Endodermal cell (in vitro differentiated cells): ENCODE measurements around the gene PDYN. TPM values are rescaled to one million over a fixed set of nuclear protein-coding genes. Genes with fewer than 3 reads are reported as not detected.

Experiments
- DNase-seq: peaks from one replicate; pipeline ENCODE4 v3.0.0-alpha.2; 2017
- H3K27ac ChIP-seq: 2 replicates; pipeline ENCODE4 v1.5.1; 2013; ENCODE audit warnings: mild to moderate bottlenecking, low read depth, low read length, moderate library complexity
- H3K27me3 ChIP-seq: 2 replicates; pipeline ENCODE4 v1.6.1; 2013; ENCODE audit warnings: mild to moderate bottlenecking, low read length, moderate library complexity; ENCODE audit not compliant: insufficient read depth, control insufficient read depth, poor library complexity, severe bottlenecking
- H3K36me3 ChIP-seq: 2 replicates; pipeline ENCODE4 v1.7.0; 2013; ENCODE audit warnings: mild to moderate bottlenecking, low read length, moderate library complexity; ENCODE audit not compliant: control insufficient read depth, insufficient read depth
- H3K4me1 ChIP-seq: one replicate; pipeline ENCODE4 v1.7.0; 2013; ENCODE audit warnings: low read length; ENCODE audit not compliant: control insufficient read depth, insufficient read depth
- H3K4me3 ChIP-seq: 2 replicates; pipeline ENCODE4 v1.5.1; 2013; ENCODE audit warnings: mild to moderate bottlenecking, low read length, moderate library complexity
- H3K9ac ChIP-seq: 2 replicates; pipeline ENCODE4 v1.6.1; 2013; ENCODE audit warnings: mild to moderate bottlenecking, low read length, moderate library complexity; ENCODE audit not compliant: poor library complexity, severe bottlenecking; ENCODE audit errors: extremely low read depth
- H3K9me3 ChIP-seq: 2 replicates; pipeline ENCODE4 v1.6.1; 2013; ENCODE audit warnings: mild to moderate bottlenecking, low read length, moderate library complexity; ENCODE audit not compliant: control insufficient read depth
- H3K27ac Mint-ChIP-seq: 2 replicates; pipeline ENCODE4 v1.8.0; 2020; ENCODE audit warnings: mixed read lengths
- H3K27me3 Mint-ChIP-seq: 2 replicates; pipeline ENCODE4 v1.8.0; 2021; ENCODE audit warnings: mild to moderate bottlenecking, mixed read lengths; ENCODE audit not compliant: insufficient read depth
- H3K36me3 Mint-ChIP-seq: 2 replicates; pipeline ENCODE4 v1.8.0; 2020; ENCODE audit warnings: low read depth, mixed read lengths
- H3K4me1 Mint-ChIP-seq: 2 replicates; pipeline ENCODE4 v1.8.0; 2020; ENCODE audit warnings: mixed read lengths
- H3K4me3 Mint-ChIP-seq: 2 replicates; pipeline ENCODE4 v1.8.0; 2020; ENCODE audit warnings: mild to moderate bottlenecking, moderate library complexity, mixed read lengths
- H3K9me3 Mint-ChIP-seq: 2 replicates; pipeline ENCODE4 v1.8.0; 2020; ENCODE audit warnings: mild to moderate bottlenecking, mixed read lengths
- CTCF ChIP-seq: fragments of 200-600 bp; sonication (generic); conservative IDR thresholded peaks from 2 replicates; pipeline ENCODE4 v1.5.0; 2021; ENCODE audit warnings: antibody characterized with exemption, mild to moderate bottlenecking
- WGBS, 2 experiments: methylation state at CpG; one replicate each; pipeline versions ENCODE4 v1.1.5 to v1.1.7; 2013; ENCODE audit warnings: missing lambda C conversion rate in 2 of 2, mixed read lengths in 1 of 2; ENCODE audit not compliant: insufficient coverage in 1 of 2, insufficient read length in 1 of 2; 5-methylcytosine and 5-hydroxymethylcytosine counted together
- total RNA-seq, 2 donors: library from RNA; stranded (reverse); fragmentation: NEBNext Ultra II Directional in 1 of 2; extraction: Animal tissue kit (Norgen Biotek cat#: 25700) in 1 of 2; gene quantifications; 2 replicates in 1 of 2; 3 replicates in 1 of 2; pipeline ENCODE4 v1.2.1, GENCODE V29; 2021

Gene PDYN
- total RNA-seq, 2 donors from 2014 or later: 0.51 to 0.71 TPM

- Histone ChIP-seq H3K9me3 (no peaks in the 10 kb centered on the region), H3K9ac (no peak overlapping the region), H3K27me3 (no peaks in the 10 kb centered on the region), H3K4me3 (no peak overlapping the region), H3K27ac (no peak overlapping the region), H3K4me1 (no peaks in the 10 kb centered on the region), H3K36me3 (no peaks in the 10 kb centered on the region)
- no peak for TF ChIP-seq CTCF
- no peaks in the 10 kb centered on the region for H3K27me3 Mint-ChIP-seq
- H3K4me1 Mint-ChIP-seq: peaks cover 5% of the 10 kb centered on the region
- no peaks in the 10 kb centered on the region for H3K9me3 Mint-ChIP-seq
- 93 to 95% methylated on average over 6 to 7 of the region's 7 CpGs for WGBS, 2 experiments
- DNase-seq: no peak
- no peaks in the 10 kb centered on the region for H3K36me3 Mint-ChIP-seq
- no peak overlapping the region for H3K4me3 Mint-ChIP-seq
- H3K27ac Mint-ChIP-seq: no peak overlapping the region
Measured at GRCh38 chr20:1928782-1929181, 65.1 kb downstream of the PDYN start.

Other genes with a start within 250 kb of the PDYN start
- gene SIRPA, start 98.7 kb downstream of the PDYN start, total RNA-seq: 1 to 10 TPM; 5.1 to 6.3 TPM
- gene STK35, start 107.8 kb upstream of the PDYN start, total RNA-seq: 10 to 100 TPM; 44.0 to 46.3 TPM